Neural cell (in vitro differentiated cells): ENCODE measurements around the gene MRPL38. TPM values are rescaled to one million over a fixed set of nuclear protein-coding genes. Genes with fewer than 3 reads are reported as not detected.

Experiments used
- H2AFZ ChIP-seq: fragments of 200-600, 300-800 bp; sonication (generic), shearing (Covaris generic); 2 replicates; pipeline ENCODE4 v1.6.0; 2014; ENCODE audit warnings: low read depth, mild to moderate bottlenecking, antibody characterized with exemption, low read length, moderate library complexity
- H3F3A ChIP-seq: fragments of 200-600 bp; shearing (Covaris generic); 2 replicates; pipeline ENCODE4 v1.6.1; 2016; ENCODE audit warnings: mild to moderate bottlenecking, moderate library complexity, mixed read lengths, antibody characterized with exemption, low read length; ENCODE audit not compliant: insufficient read depth, poor library complexity, severe bottlenecking
- H3K27ac ChIP-seq: fragments of 200-600, 300-800 bp; sonication (generic), shearing (Covaris generic); 2 replicates; pipeline ENCODE4 v1.5.1; 2014; ENCODE audit warnings: mild to moderate bottlenecking, low read length, moderate library complexity
- H3K27me3 ChIP-seq: fragments of 300-800, 200-600 bp; sonication (generic), shearing (Covaris generic); 2 replicates; pipeline ENCODE4 v1.6.0; 2014; ENCODE audit warnings: mild to moderate bottlenecking, low read depth, low read length, moderate library complexity; ENCODE audit not compliant: insufficient read depth
- H3K36me3 ChIP-seq: fragments of 300-800, 200-600 bp; sonication (generic), shearing (Covaris generic); 2 replicates; pipeline ENCODE4 v1.5.1; 2014; ENCODE audit warnings: mild to moderate bottlenecking, antibody characterized with exemption, low read length, moderate library complexity; ENCODE audit not compliant: insufficient read depth
- H3K4me2 ChIP-seq: fragments of 300-800, 200-600 bp; sonication (generic), shearing (Covaris generic); 2 replicates; pipeline ENCODE4 v1.6.0; 2014; ENCODE audit warnings: mild to moderate bottlenecking, low read length
- H3K4me3 ChIP-seq: fragments of 300-800, 200-600 bp; sonication (generic), shearing (Covaris generic); 2 replicates; pipeline ENCODE4 v1.5.1; 2014; ENCODE audit warnings: mild to moderate bottlenecking, low read length, moderate library complexity
- H3K79me2 ChIP-seq: fragments of 200-600 bp; shearing (Covaris generic); replicated peaks from 2 replicates; pipeline ENCODE4 v1.6.0; 2014; ENCODE audit warnings: mild to moderate bottlenecking, low read length, moderate library complexity; ENCODE audit not compliant: insufficient read depth
- H3K9ac ChIP-seq: fragments of 300-800, 200-600 bp; sonication (generic), shearing (Covaris generic); 2 replicates; pipeline ENCODE4 v1.6.1; 2016; ENCODE audit warnings: mild to moderate bottlenecking, low read length, mixed read lengths
- H3K9me2 ChIP-seq: fragments of 200-600 bp; shearing (Covaris generic); 2 replicates; pipeline ENCODE4 v1.6.1; 2016; ENCODE audit warnings: mild to moderate bottlenecking, low read length, mixed read lengths; ENCODE audit not compliant: insufficient read depth
- H3K9me3 ChIP-seq: fragments of 200-600, 300-800 bp; sonication (generic), shearing (Covaris generic); 2 replicates; pipeline ENCODE4 v1.6.1; 2016; ENCODE audit warnings: mild to moderate bottlenecking, mixed run types, low read length, moderate library complexity, mixed read lengths
- H4K20me1 ChIP-seq: fragments of 200-600 bp; shearing (Covaris generic); 2 replicates; pipeline ENCODE4 v1.6.1; 2016; ENCODE audit warnings: mild to moderate bottlenecking, mixed run types; ENCODE audit not compliant: insufficient read depth
- CTCF ChIP-seq: fragments of 450-650 bp; IDR thresholded peaks from 2 replicates; pipeline ENCODE4 v1.5.1; 2014; ENCODE audit warnings: antibody characterized with exemption, mild to moderate bottlenecking, moderate library complexity; ENCODE audit not compliant: poor library complexity, severe bottlenecking
- EP300 ChIP-seq: fragments of 450-650 bp; conservative IDR thresholded peaks from 2 replicates; pipeline ENCODE4 v1.6.1; 2014; ENCODE audit warnings: antibody characterized with exemption, mild to moderate bottlenecking, moderate library complexity; ENCODE audit not compliant: poor library complexity, severe bottlenecking
- EZH2 ChIP-seq: fragments of 200-600, 300-800 bp; shearing (Covaris generic), sonication (generic); IDR thresholded peaks from 2 replicates; pipeline ENCODE4 v1.6.1; 2014; ENCODE audit warnings: antibody characterized with exemption, low read length, borderline replicate concordance, mild to moderate bottlenecking; ENCODE audit not compliant: insufficient read depth, poor library complexity, severe bottlenecking
- MXI1 ChIP-seq: fragments of 450-650 bp; conservative IDR thresholded peaks from 2 replicates; pipeline ENCODE4 v1.6.1; 2014; ENCODE audit warnings: antibody characterized with exemption, mild to moderate bottlenecking; ENCODE audit not compliant: poor library complexity, severe bottlenecking
- POLR2AphosphoS5 ChIP-seq: IDR thresholded peaks from 2 replicates; pipeline ENCODE4 v1.6.1; 2012
- RAD21 ChIP-seq: fragments of 450-650 bp; conservative IDR thresholded peaks from 2 replicates; pipeline ENCODE4 v1.6.1; 2014; ENCODE audit warnings: antibody characterized with exemption, mild to moderate bottlenecking, moderate library complexity
- SMC3 ChIP-seq: fragments of 450-650 bp; conservative IDR thresholded peaks from 2 replicates; pipeline ENCODE4 v1.6.1; 2014; ENCODE audit warnings: antibody characterized with exemption, mild to moderate bottlenecking, moderate library complexity; ENCODE audit not compliant: poor library complexity
- TAF1 ChIP-seq: IDR thresholded peaks from 2 replicates; pipeline ENCODE4 v1.6.1; 2012; ENCODE audit warnings: low read depth
- polyA plus RNA-seq: library from polyadenylated mRNA; depleted of rRNA; stranded (reverse); fragments of >200 nt; gene quantifications from 2 replicates; pipeline ENCODE4 v1.2.3, GENCODE V29; 2014
- TF ChIP-seq, protein P1 (sequence below): IDR thresholded peaks from 2 replicates; pipeline ENCODE4 v1.6.1; 2012; ENCODE audit warnings: borderline replicate concordance

Gene MRPL38
- polyA plus RNA-seq, 1 donor from 2014 or later: 91.2 TPM

DNA sequence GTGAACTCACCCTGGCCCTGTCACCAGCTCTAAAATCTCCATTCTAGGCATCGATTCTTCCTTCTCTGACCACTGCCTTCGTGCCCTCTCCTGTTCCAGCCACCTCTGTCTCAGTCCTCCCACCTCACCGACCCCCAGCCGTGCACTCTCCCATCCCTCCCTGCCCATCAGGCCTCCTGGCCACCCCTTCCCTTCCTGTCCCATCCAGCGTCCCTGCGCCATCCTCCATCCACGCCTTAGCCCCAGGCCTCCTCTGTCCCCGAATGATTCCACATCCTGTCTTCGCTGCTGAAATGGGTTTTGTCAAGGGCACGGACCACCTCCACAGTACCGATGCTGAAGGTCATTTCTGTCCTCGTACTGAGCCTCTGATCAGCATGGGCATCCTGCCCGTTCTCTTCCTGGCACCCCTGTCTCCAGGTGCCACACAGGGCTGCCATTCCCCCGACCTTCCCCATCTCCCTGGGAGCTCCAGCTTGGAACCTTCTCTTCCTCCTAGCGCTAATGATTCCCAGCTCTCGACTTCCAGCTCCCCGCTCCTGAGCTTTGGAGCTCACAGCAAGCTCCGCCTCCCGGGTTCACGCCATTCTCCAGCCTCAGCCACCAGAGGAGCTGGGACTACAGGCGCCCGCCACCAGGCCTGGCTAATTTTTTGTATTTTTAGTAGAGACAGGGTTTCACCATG is 10.5 kb downstream of the MRPL38 start:
- Histone ChIP-seq H3K9ac (no peak overlapping the region), H3K79me2 (no peaks in the 10 kb centered on the region), H3K9me3 (no peaks in the 10 kb centered on the region), H3K27ac (no peak overlapping the region), H3K9me2 (no peaks in the 10 kb centered on the region), H3K4me2 (no peak overlapping the region), H4K20me1 (no peaks in the 10 kb centered on the region), H3K36me3 (no peaks in the 10 kb centered on the region), H3K27me3 (no peaks in the 10 kb centered on the region), H2AFZ (no peak overlapping the region), H3K4me3 (no peak overlapping the region), H3F3A (no peaks in the 10 kb centered on the region)
- TF ChIP-seq EP300: no peak
- TF ChIP-seq TAF1: no peak
- no peak for TF ChIP-seq POLR2AphosphoS5
- TF ChIP-seq CTCF: no peak
- TF ChIP-seq EZH2: no peak
- TF ChIP-seq MXI1: no peak
- TF ChIP-seq SMC3: no peak
- no peak for TF ChIP-seq RAD21
- TF ChIP-seq, protein P1, sequence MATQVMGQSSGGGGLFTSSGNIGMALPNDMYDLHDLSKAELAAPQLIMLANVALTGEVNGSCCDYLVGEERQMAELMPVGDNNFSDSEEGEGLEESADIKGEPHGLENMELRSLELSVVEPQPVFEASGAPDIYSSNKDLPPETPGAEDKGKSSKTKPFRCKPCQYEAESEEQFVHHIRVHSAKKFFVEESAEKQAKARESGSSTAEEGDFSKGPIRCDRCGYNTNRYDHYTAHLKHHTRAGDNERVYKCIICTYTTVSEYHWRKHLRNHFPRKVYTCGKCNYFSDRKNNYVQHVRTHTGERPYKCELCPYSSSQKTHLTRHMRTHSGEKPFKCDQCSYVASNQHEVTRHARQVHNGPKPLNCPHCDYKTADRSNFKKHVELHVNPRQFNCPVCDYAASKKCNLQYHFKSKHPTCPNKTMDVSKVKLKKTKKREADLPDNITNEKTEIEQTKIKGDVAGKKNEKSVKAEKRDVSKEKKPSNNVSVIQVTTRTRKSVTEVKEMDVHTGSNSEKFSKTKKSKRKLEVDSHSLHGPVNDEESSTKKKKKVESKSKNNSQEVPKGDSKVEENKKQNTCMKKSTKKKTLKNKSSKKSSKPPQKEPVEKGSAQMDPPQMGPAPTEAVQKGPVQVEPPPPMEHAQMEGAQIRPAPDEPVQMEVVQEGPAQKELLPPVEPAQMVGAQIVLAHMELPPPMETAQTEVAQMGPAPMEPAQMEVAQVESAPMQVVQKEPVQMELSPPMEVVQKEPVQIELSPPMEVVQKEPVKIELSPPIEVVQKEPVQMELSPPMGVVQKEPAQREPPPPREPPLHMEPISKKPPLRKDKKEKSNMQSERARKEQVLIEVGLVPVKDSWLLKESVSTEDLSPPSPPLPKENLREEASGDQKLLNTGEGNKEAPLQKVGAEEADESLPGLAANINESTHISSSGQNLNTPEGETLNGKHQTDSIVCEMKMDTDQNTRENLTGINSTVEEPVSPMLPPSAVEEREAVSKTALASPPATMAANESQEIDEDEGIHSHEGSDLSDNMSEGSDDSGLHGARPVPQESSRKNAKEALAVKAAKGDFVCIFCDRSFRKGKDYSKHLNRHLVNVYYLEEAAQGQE: no peak

DNA sequence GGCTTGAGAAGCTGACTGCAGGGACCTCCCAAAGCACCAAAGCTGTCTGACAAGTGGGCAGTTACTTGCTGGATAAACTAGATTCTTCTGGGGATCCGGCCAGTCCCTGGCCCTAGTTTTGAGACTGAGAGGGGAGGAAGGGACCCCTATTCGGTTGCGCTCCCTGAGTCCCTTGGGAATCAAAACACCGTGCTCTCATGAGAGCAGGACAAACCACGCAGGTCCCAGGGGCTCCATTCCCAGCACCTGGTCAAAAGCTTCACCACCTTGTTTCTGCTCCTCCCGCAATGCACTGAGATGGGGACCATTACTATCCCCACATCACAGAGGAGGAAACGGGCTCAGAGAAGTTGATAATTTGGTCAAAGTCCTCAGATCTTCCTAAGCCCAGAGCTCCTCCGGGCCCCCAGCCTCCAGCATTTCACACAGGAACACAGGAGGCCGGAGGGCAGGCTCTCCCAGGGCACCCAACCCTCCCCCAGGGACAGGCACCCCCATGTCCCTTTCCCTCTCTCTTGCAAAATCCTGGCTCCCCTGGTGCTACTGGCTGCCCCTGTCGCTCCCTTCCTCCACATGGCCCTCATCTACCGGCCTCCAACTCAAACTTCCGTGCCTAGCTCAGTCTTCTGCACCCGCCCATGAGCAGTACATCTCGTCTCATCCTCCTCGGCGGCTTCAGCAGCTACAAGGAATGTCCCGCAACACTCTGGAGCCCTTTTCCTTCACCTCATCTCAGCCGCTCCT is 11.2 kb downstream of the MRPL38 start:
- TF ChIP-seq EP300 (no peak), CTCF (no peak), TAF1 (no peak), EZH2 (no peak), MXI1 (no peak), RAD21 (no peak), SMC3 (no peak), POLR2AphosphoS5 (no peak)
- TF ChIP-seq, protein P1: no peak
- Histone ChIP-seq H2AFZ (no peak overlapping the region), H3K79me2 (no peaks in the 10 kb centered on the region), H4K20me1 (no peaks in the 10 kb centered on the region), H3K4me3 (no peak overlapping the region), H3F3A (no peaks in the 10 kb centered on the region), H3K4me2 (no peak overlapping the region), H3K27me3 (no peaks in the 10 kb centered on the region), H3K36me3 (no peaks in the 10 kb centered on the region), H3K9me2 (no peaks in the 10 kb centered on the region), H3K27ac (no peak overlapping the region), H3K9ac (no peak overlapping the region), H3K9me3 (no peaks in the 10 kb centered on the region)
